SH-SY5Y (cell line): Measurements from ENCODE around the gene HNRNPU.

Experiments used
- GATA2 ChIP-seq: IDR thresholded peaks from 2 replicates; pipeline ENCODE4 v1.6.1; 2011; ENCODE audit warnings: mild to moderate bottlenecking, low read depth, low read length
- GATA3 ChIP-seq: IDR thresholded peaks from 2 replicates; pipeline ENCODE4 v1.6.1; 2011; ENCODE audit warnings: low read depth, mild to moderate bottlenecking, low read length, moderate library complexity

GRCh38 chr1:244800821-244801220, 63.5 kb downstream of the HNRNPU start:
- TF ChIP-seq GATA3 (no peak), GATA2 (no peak)
